T47D (cell line): ENCODE results near the gene TTLL8.

Experiments used
- DNase-seq, 2 experiments: peaks; one replicate each; pipeline versions ENCODE4 v3.0.0 to v3.0.0-alpha.2; 2011 to 2012; ENCODE audit warnings: low read depth in 1 of 2, low spot score in 1 of 2
- JUND ChIP-seq: IDR thresholded peaks from 2 replicates; pipeline ENCODE4 v1.6.1; 2012; ENCODE audit warnings: low read depth
- in situ Hi-C: cut with HindIII; loops from 2 replicates; pipeline ENCODE4 v1.10.0; 2016; ENCODE audit warnings: low sequenced_read_pairs, low pct_unique_long_range_greater_than_20kb

TTLL8 gene

DNA sequence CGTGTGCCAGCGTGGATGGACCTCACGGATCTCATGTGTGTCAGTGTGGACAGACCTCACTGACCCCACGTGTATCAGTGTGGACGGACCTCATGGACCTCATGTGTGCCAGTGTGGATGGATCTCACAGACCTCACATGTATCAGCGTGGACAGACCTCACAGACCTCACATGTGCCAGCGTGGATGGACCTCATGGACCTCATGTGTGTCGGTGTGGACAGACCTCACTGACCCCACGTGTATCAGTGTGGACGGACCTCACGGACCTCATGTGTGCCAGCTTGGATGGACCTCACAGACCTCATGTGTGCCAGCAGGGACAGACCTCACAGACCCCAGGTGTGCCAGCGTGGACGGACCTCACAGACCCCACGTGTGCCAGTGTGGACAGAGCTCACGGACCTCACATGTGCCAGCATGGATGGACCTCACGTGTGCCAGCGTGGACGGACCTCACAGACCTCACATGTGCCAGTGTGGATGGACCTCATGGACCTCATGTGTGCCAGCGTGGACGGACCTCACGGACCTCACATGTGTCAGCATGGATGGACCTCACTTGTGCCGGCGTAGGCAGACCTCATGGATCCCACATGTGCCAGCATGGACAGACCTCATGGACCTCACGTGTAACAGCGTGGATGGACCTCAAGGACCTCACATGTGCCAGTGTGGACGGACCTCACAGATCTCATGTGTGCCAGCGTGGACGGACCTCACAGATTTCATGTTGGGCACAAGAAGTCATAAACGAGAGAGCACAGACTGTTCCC is 18.2 kb downstream of the TTLL8 start:
- no peak for DNase-seq
- no peak for TF ChIP-seq JUND
- in situ Hi-C loops, result no loop called here

DNA sequence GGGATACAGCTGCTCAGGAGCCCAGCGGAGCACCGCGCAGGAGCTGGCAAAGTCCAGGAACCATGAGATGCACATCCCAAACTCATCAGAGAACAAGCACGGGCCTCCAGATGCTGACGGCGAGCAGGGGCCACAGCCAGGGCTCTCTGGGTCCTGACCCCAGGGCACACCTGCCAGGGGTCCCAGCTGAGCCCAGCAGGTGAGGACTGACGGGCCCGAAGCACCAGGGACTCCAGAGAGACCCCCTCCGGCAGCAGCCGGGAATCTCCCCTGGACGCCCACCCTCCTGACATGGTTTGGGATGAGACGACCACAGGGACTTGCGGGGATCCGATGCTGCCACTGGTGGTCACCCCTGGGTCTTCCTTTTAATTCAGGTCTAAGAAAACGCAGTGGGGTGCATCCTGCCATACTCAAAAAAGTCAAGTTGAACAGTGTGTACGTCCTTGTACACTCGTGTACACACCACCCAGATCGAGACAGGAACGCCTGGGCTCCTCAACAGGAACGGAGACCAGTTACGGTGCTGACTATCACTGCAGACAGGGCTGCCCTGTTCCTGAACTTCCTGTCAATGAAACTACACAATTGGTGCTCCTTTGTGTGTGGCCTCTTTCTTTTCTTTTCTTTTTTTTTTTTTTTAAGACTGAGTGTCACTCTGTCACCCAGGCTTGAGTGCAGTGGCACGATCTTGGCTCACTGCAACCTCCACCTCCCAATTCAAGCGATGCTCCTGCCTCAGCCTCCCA is 21.9 kb downstream of the TTLL8 start:
- in situ Hi-C loops, result no loop called here

DNA sequence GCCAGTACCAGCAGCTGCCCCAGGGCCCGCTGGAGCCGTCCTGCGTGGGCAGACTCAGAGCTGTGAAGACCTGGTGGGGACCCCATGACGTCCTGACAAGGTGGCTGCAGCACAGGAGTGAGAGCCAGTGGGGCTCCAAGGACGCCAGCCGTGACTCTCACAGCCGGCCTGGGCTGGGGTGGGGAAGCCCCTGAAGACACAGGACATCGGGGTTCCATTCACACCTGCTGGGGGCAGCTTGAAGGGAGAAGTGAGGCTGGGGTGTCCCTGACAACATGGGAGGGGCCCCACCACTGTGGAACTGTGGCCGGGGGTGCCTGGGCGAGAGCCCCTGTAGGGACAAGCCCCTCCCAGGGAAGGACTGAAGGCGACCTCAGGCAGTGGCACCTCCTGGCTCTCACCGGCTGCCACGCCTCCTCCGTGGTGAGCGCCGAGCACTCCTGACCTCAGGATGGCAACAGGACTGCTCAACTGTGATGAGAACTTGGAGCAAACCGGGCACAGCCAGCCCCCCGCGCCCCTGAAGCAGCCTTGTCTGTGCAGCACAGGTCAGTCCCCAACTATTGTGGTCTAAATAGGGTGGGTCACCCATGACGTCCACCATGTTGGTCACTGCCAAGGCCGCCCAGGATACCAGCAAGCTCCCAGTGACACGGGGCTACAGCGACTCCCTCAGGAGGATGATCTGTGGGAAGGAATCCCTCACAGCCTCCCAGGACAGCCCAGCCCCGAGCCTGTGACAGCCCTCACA is 22.8 kb downstream of the TTLL8 start:
- in situ Hi-C loops, result no loop called here
- no peak for TF ChIP-seq JUND
- no peak for DNase-seq

More for the DNA sequence above, 21.9 kb downstream of the TTLL8 start:
- DNase-seq, result no peak
- no peak for TF ChIP-seq JUND

DNA sequence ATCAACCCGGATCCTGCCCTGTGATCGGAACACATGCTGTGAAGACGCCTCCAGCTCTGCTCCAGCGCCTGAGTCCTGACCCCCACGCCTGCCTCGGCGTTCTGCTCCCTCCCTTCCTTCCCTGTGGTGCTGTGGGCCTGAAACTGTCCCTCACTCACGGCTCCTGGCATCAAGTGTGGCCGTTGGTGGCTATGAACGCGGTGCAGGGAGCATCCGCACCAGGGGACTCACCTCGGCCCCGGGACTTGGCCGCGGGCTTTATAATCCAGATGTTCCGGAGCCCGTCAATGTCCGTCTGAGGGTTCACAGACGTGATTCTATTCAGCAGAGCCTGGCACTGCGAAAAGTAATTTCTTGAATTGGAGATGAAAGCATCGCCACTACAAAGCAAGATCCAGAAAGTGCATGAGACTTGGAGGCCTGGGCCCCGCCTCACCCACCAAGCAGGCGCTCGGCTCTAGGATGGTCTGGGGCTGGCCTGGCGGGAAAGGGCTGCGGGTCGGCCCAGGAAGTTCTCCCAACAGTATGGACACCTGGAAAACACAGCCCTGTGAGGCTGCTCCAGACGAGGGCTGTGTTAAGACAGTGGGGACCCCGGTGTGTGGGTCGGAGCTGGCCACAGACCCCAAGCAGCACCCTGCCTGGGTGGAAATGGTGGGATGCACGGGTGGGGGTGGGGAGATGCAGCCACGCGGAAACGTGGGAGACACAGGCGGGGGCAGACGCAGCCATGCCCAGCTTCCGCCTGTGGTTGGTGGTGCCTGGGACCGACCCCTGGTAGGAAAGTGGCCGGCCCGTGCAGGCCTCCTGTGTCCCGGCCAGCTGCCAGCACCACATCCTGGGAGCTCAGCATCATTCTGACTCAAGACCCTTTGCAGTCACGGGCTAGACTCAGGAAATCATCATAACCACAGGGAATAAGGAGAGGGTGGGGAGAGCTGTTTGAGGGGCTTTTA is 23.7 kb downstream of the TTLL8 start:
- no peak for DNase-seq
- no peak for TF ChIP-seq JUND
- in situ Hi-C loops, result no loop called here

DNA sequence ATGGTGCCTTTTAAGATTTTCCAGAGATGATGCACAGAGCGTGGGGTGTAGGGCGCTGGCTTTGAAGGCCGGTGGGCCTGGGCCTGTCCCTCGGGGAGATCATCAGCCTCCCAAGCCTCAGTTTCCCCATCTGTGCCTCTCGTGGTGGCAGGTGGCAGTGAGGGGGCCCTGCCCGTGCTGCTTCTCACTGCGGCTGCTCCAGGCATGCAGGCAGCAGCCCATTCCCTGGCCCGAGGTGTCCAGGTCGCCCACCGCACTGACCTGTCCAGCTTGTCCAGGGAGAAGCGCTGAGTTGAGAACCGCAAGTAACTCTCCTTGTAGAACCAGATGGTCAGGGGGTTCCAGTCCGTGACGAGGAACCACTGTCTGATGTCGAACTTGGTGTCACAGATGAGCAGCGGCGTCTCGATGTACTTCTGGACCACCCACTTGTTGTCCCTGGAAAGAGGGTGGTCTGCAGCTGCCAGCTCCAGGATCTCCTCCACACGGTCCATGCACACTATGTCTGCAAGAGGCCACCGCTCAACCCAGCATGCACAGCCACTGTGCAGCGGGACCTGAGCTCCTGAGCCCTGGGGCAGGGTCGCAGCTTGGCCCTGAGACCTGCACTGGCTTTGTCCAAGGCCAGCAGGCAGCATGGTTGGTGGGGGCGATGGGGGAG is 25.0 kb downstream of the TTLL8 start:
- TF ChIP-seq JUND, result no peak
- in situ Hi-C loops, result no loop called here

DNA sequence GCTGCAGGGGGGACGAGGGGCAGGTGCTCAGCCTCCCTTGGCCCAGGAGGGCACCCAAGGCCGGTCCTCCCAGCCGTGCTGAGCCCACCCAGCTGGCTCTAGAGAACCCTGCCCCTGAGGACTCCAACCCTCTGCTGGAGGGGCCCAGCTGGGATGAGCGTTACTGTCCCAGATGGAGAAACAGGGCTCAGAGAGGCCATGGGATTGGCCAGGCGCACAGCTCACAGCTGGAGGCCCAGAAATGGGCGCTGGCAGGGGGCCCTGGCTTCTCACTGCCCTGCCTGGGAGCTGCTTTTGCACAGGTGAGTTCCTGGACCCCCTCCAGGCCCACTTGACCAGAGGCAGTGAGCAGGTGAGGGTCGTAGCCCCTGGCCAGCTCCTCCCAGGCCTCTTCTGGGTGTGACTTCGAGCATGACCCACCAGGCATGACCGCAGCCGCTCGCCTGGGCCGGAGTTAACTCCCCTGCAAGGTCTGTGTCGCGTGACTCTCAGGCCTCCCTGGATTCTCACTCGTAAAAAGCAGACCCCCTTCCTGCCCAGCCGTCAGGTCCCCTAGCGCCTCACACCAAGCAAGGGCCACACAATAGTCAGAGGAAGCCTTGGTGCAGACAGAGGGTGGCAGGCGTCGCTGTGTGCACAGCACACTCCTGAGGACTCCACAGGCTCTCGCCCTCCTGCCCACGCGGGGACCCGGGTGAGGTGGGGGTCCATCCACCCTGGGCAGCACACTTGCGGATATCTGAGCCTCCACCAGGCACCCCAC is 25.8 kb downstream of the TTLL8 start:
- TF ChIP-seq JUND, result no peak
- no peak for DNase-seq
- in situ Hi-C loops, result no loop called here

More for the DNA sequence above, 25.0 kb downstream of the TTLL8 start:
- DNase-seq, result no peak

DNA sequence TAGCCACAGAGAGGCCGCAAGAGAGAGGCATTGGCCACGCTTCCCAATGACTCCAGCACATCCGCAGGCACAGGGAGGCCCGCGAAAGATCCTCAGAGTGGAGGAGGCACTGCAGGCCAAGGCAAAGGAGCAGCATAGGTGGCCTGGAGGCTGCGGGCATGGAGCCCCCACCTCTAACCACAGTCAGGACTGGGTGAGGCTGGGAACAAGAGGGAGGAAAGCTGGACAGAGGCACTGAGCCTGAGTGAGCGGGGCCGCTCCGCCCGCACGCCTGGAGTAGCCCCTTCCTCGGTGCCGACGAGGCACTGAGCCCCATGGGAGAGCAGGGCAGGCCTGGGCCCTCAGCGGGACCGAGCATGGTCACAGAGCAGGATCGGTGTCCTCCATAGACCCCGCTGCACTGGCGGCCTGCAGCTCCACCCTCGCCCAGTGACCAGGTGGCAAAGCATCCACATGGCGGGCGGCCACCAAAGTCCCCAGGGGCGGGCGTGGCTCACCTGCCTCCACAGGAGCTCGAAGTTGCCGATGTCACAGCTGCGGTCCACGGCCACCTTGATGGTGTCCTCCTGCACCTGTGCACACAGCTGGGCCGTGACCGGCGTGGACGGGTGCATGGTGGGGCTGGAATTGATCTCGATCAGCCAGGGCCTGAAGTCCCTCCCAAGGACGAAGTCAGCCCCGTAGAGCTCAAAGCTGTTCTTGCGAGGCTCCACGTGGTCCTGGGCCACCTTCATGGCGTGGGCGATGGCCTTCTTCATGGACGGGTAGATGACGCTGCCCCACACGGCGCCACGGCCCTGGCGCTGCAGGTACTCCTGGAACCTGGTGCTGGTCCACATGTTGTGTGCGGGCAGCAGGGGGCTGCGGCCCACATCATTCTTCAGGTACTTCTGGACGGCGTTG is 26.7 kb downstream of the TTLL8 start:
- no peak for DNase-seq
- TF ChIP-seq JUND, result no peak
- in situ Hi-C loops, result no loop called here

DNA sequence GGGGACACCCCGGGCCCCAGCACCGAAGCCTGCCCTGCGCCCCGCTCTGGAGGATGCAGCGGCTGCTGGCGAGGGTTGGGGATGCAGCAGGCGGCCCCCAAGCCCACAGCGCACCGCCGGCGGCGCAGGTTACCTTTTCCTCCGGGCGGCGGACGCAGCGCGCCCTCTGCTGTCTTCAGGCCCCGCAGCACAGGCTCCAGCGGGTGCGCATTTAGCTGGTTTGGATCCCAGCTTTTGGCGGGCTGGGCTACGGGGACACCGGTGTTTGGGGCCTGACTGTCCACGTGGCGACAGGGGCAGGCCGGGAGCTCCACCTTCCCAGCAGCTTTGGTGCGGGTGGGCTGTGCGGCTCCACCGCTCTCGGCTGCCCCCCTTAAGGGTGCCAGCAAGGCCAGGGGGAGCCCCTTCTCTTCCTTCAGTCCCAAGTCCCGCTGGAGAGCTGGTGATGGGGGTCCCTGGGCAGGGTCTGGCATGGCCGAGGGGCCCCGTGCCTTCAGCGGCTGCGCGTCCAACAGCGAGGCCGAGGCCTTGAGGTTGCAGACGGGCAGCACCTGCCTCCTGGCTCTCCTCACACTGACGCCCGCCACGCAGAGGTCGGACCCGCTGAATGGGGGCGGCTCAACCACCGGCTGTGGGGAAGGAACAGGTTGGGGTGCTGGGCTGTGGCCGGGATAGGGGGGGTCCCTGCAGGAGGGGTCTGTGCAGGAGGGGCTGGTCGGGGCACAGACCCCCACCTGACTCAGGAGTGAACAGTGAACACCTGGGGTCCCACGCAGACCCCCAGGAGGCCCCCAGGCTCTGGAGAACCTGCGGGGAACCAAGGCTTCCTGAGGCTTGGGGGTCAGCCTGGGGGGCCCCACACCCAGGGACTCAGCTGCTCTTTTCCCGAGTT is 27.6 kb downstream of the TTLL8 start:
- DNase-seq, result peak; percentile 68 to 92
- TF ChIP-seq JUND, result no peak
- in situ Hi-C loops, result no loop called here
